ENCODE data around the gene RNASE9.
"Not testable (repeated sequence)": the region's sequence is repeated elsewhere in the genome, so short reads cannot be mapped to it uniquely, and the experiment has no call there.

DNA sequence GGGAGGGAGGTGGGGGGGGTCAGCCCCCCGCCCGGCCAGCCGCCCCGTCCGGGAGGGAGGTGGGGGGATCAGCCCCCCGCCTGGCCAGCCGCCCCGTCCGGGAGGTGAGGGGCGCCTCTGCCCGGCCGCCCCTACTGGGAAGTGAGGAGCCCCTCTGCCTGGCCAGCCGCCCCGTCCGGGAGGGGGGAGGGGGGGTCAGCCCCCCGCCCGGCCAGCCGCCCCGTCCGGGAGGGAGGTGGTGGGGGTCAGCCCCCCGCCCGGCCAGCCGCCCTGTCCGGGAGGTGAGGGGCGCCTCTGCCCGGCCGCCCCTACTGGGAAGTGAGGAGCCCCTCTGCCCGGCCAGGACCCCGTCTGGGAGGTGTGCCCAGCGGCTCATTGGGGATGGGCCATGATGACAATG is 54.1 kb downstream of the RNASE9 start:
- not testable (repeated sequence) for TF ChIP-seq POLR2A, POLR2AphosphoS5, TAF1 (IDR thresholded peaks at IDR 0.05; ENCODE audit: low read depth, low read length)

Data from GM12891 (cell line).